ENCODE results near the gene PROCA1.

- TF ChIP-seq, protein P1, sequence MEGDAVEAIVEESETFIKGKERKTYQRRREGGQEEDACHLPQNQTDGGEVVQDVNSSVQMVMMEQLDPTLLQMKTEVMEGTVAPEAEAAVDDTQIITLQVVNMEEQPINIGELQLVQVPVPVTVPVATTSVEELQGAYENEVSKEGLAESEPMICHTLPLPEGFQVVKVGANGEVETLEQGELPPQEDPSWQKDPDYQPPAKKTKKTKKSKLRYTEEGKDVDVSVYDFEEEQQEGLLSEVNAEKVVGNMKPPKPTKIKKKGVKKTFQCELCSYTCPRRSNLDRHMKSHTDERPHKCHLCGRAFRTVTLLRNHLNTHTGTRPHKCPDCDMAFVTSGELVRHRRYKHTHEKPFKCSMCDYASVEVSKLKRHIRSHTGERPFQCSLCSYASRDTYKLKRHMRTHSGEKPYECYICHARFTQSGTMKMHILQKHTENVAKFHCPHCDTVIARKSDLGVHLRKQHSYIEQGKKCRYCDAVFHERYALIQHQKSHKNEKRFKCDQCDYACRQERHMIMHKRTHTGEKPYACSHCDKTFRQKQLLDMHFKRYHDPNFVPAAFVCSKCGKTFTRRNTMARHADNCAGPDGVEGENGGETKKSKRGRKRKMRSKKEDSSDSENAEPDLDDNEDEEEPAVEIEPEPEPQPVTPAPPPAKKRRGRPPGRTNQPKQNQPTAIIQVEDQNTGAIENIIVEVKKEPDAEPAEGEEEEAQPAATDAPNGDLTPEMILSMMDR (IDR thresholded peaks at IDR 0.05): peak in 5 of 6 experiments; percentile 23 to 77 (median 70)
- TF ChIP-seq POLR2A (IDR thresholded peaks at IDR 0.05): peak in 3 of 4 donors; percentile 81 to 97 (median 94)
These were observed 31.8 kb upstream of the PROCA1 start, which contains the start of gene TRAF4 for GRCh38 chr17:28743243-28744103.
